ENCODE data around the gene CUEDC1. TPM values are rescaled to one million over a fixed set of nuclear protein-coding genes. Genes with fewer than 3 reads are reported as not detected.

The CUEDC1 gene
- total and polyA plus RNA-seq, 2 of the 13 experiments (the other 11 are each of a cell fraction or from before 2014, with no cell fraction given), result 7.4 to 12.9 TPM

DNA sequence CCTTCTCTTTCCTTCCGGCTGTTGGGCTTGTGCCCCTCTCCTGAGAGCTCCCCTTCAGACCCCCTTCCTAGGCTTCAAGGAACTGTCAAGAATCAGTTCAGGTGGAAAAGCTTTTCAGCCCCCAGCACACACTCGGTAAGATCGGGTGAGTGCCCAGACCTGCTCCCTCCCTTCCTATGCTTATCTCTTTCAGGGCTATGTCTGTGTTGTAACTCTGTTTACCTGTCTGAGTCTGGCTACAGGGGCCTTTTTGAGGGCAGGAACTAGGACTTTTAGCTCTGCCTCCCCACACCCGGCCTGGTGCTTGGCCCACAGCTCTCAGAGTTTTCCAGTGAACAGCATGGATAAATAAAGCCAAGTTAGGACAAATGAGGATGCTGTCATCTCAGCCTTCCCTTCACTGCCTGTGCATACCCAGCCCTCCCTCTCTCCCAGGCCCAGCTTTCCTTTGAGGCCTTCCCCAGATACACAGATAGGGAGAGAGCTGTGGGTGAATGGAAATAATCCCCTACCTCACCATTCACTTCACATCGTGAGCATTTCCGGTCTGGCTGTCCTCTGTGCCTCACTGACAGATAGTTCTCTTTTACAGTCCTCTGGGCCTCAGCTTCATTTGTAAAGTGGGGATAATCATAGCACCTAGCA, 99.7 kb downstream of the CUEDC1 start (continued):
- TF ChIP-seq ZNF781 (CRISPR knock-in tag; IDR thresholded peaks at IDR 0.05; ENCODE audit: borderline replicate concordance, not compliant biosample characterization), result no peak
- TF ChIP-seq ZNF230 (CRISPR knock-in tag; IDR thresholded peaks at IDR 0.05), result peak; percentile 13; the same call in 1 of the 2 replicates
- no peak for TF ChIP-seq NFKB2 (CRISPR knock-in tag; IDR thresholded peaks at IDR 0.05; ENCODE audit: borderline replicate concordance)
- TF ChIP-seq, protein P1, sequence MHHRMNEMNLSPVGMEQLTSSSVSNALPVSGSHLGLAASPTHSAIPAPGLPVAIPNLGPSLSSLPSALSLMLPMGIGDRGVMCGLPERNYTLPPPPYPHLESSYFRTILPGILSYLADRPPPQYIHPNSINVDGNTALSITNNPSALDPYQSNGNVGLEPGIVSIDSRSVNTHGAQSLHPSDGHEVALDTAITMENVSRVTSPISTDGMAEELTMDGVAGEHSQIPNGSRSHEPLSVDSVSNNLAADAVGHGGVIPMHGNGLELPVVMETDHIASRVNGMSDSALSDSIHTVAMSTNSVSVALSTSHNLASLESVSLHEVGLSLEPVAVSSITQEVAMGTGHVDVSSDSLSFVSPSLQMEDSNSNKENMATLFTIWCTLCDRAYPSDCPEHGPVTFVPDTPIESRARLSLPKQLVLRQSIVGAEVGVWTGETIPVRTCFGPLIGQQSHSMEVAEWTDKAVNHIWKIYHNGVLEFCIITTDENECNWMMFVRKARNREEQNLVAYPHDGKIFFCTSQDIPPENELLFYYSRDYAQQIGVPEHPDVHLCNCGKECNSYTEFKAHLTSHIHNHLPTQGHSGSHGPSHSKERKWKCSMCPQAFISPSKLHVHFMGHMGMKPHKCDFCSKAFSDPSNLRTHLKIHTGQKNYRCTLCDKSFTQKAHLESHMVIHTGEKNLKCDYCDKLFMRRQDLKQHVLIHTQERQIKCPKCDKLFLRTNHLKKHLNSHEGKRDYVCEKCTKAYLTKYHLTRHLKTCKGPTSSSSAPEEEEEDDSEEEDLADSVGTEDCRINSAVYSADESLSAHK (CRISPR knock-in tag; IDR thresholded peaks at IDR 0.05; ENCODE audit: borderline replicate concordance), result no peak
- TF ChIP-seq SRSF4 (IDR thresholded peaks at IDR 0.05; ENCODE audit: low read depth, low read length, poor library complexity, severe bottlenecking), result no peak
- TF ChIP-seq ELF3 (CRISPR knock-in tag; IDR thresholded peaks at IDR 0.05), result peak; percentile 85
- TF ChIP-seq NFIC (IDR thresholded peaks at IDR 0.05; ENCODE audit: low read length), result peak; percentile 41; the same call in 1 of the 2 replicates
- peak; percentile 59 for TF ChIP-seq IRF2 (CRISPR knock-in tag; IDR thresholded peaks at IDR 0.05)
- TF ChIP-seq ZNF709 (CRISPR knock-in tag; IDR thresholded peaks at IDR 0.05), result peak; percentile 61; the same call in 1 of the 2 replicates
- TF ChIP-seq CENPT (CRISPR knock-in tag; IDR thresholded peaks at IDR 0.05; ENCODE audit: low read depth), result no peak
- TF ChIP-seq ZNF160 (CRISPR knock-in tag; IDR thresholded peaks at IDR 0.05), result peak; percentile 60; the same call in 1 of the 2 replicates
- no peak; the same call in 1 of the 2 replicates for TF ChIP-seq THAP9 (CRISPR knock-in tag; IDR thresholded peaks at IDR 0.05; ENCODE audit: borderline replicate concordance)
- no peak for TF ChIP-seq PAWR (CRISPR knock-in tag; IDR thresholded peaks at IDR 0.05; ENCODE audit: borderline replicate concordance)
- peak; percentile 45; the same call in 1 of the 2 replicates for TF ChIP-seq CBFB (CRISPR knock-in tag; IDR thresholded peaks at IDR 0.05)
- 0 out of 2 replicates have a peak, but pooled peaks have one; percentile 58 for TF ChIP-seq ZNF142 (CRISPR knock-in tag; IDR thresholded peaks at IDR 0.05)

Data from HepG2 (cell line).